Lower lobe of right lung (tissue), 2 donors: ENCODE data around the gene LZTFL1. TPM values are rescaled to one million over a fixed set of nuclear protein-coding genes. Genes with fewer than 3 reads are reported as not detected.

Source experiments
- ATAC-seq, 2 donors: fragments of 200-7000 bp; cut with Tn5 transposase; one replicate each; pipeline ENCODE4 v1.9.1; 2020 to 2022; ENCODE audit warnings: mild to moderate bottlenecking in 2 of 2, moderate library complexity in 2 of 2
- DNase-seq: peaks from one replicate; pipeline ENCODE4 v3.0.0-alpha.2; 2020
- H3K27ac ChIP-seq: fragments of 200-600 bp; one replicate; pipeline ENCODE4 v1.8.0; 2022
- H3K27me3 ChIP-seq: fragments of 200-600 bp; one replicate; pipeline ENCODE4 v1.8.0; 2022; ENCODE audit warnings: low read depth
- H3K36me3 ChIP-seq: fragments of 200-600 bp; one replicate; pipeline ENCODE4 v1.8.0; 2022; ENCODE audit warnings: mild to moderate bottlenecking
- H3K4me1 ChIP-seq: fragments of 200-600 bp; one replicate; pipeline ENCODE4 v1.8.0; 2022
- H3K4me3 ChIP-seq: fragments of 200-600 bp; one replicate; pipeline ENCODE4 v1.8.0; 2022; ENCODE audit warnings: mild to moderate bottlenecking
- H3K9me3 ChIP-seq: fragments of 200-600 bp; one replicate; pipeline ENCODE4 v1.8.0; 2022
- CTCF ChIP-seq: fragments of 200-600 bp; IDR thresholded peaks from one replicate; pipeline ENCODE4 v1.8.0; 2022; ENCODE audit warnings: antibody characterized with exemption, mild to moderate bottlenecking
- intact Hi-C: fragments of 100-400 bp; cut with DNase I; formaldehyde crosslinking; loops from one replicate; pipeline ENCODE4 v1.11.0; 2022
- total RNA-seq: library from RNA; stranded (reverse); fragmentation: NEBNext Ultra II Directional; extraction: Animal tissue kit (Norgen Biotek cat#: 25700); gene quantifications from one replicate; pipeline ENCODE4 v1.2.1, GENCODE V29; 2021
- donor health status: DM: no; HTN: yes; CAD: no; lungs with severe emphysema.

LZTFL1 gene
- total RNA-seq, 1 donor from 2014 or later, result 26.8 TPM

GRCh38 chr3:45776611-45777010 is 65.3 kb downstream of the LZTFL1 start:
- DNase-seq (no peak), ATAC-seq (no peak)
- H3K4me1 ChIP-seq, result no peaks in the 10 kb centered on the region
- H3K9me3 ChIP-seq, result no peaks in the 10 kb centered on the region
- H3K4me3 ChIP-seq, result no peak overlapping the region
- TF ChIP-seq CTCF, result no peak
- no peaks in the 10 kb centered on the region for H3K36me3 ChIP-seq
- intact Hi-C loops, result no loop called here
- no peak overlapping the region for H3K27ac ChIP-seq
- H3K27me3 ChIP-seq, result no peaks in the 10 kb centered on the region

GRCh38 chr3:45776301-45776595 is 65.7 kb downstream of the LZTFL1 start:
- intact Hi-C loops, result no loop called here
- ATAC-seq, result no peak
- H3K36me3 ChIP-seq, result no peaks in the 10 kb centered on the region
- no peak overlapping the region for H3K4me3 ChIP-seq
- no peak overlapping the region for H3K27ac ChIP-seq
- no peaks in the 10 kb centered on the region for H3K4me1 ChIP-seq
- no peak for DNase-seq
- no peaks in the 10 kb centered on the region for H3K27me3 ChIP-seq
- no peak for TF ChIP-seq CTCF
- H3K9me3 ChIP-seq, result no peaks in the 10 kb centered on the region

GRCh38 chr3:45775571-45776300 is 66.2 kb downstream of the LZTFL1 start:
- DNase-seq (no peak), ATAC-seq (no peak)
- H3K4me1 ChIP-seq, result no peaks in the 10 kb centered on the region
- no peaks in the 10 kb centered on the region for H3K27me3 ChIP-seq
- no peak overlapping the region for H3K4me3 ChIP-seq
- no peak for TF ChIP-seq CTCF
- H3K9me3 ChIP-seq, result no peaks in the 10 kb centered on the region
- H3K36me3 ChIP-seq, result no peaks in the 10 kb centered on the region
- intact Hi-C loops, result no loop called here
- no peak overlapping the region for H3K27ac ChIP-seq

GRCh38 chr3:45774581-45775521 is 67.1 kb downstream of the LZTFL1 start:
- H3K36me3 ChIP-seq, result no peaks in the 10 kb centered on the region
- no peak overlapping the region for H3K4me3 ChIP-seq
- H3K9me3 ChIP-seq, result no peaks in the 10 kb centered on the region
- DNase-seq, result no peak
- no peaks in the 10 kb centered on the region for H3K4me1 ChIP-seq
- no peak overlapping the region for H3K27ac ChIP-seq
- H3K27me3 ChIP-seq, result no peaks in the 10 kb centered on the region
- no peak for ATAC-seq
- TF ChIP-seq CTCF, result no peak
- intact Hi-C loops, result no loop called here

- Histone ChIP-seq H3K27ac (no peak overlapping the region), H3K4me1 (no peaks in the 10 kb centered on the region), H3K4me3 (no peak overlapping the region), H3K27me3 (no peaks in the 10 kb centered on the region), H3K36me3 (no peaks in the 10 kb centered on the region), H3K9me3 (no peaks in the 10 kb centered on the region)
- TF ChIP-seq CTCF, result no peak
- intact Hi-C loops, result no loop called here
- no peak for ATAC-seq
- no peak for DNase-seq
These were observed 68.0 kb downstream of the LZTFL1 start for GRCh38 chr3:45773714-45774449.

Other genes starting within 250 kb of the LZTFL1 start
- gene LIMD1, start 247.4 kb downstream of the LZTFL1 start, total RNA-seq, result 80.6 TPM
- gene SACM1L, start 152.7 kb downstream of the LZTFL1 start, total RNA-seq, result 80.5 TPM
- 4.2 TPM for gene SLC6A20, start 45.6 kb downstream of the LZTFL1 start, total RNA-seq
- gene CCR9, start 44.4 kb upstream of the LZTFL1 start, total RNA-seq, result not detected
- 4.3 TPM for gene CXCR6, start 101.3 kb upstream of the LZTFL1 start, total RNA-seq
- 40.9 TPM for gene FYCO1, start 153.7 kb upstream of the LZTFL1 start, total RNA-seq
- gene XCR1, start 185.4 kb upstream of the LZTFL1 start, total RNA-seq, result 0.32 TPM